Measurements from ENCODE around the gene GNPTAB. TPM values are rescaled to one million over a fixed set of nuclear protein-coding genes. Genes with fewer than 3 reads are reported as not detected.

The GNPTAB gene
- total and polyA plus RNA-seq, 2 of the 13 experiments (the other 11 are each of a cell fraction or from before 2014, with no cell fraction given) = 13.6 to 19.4 TPM

DNA sequence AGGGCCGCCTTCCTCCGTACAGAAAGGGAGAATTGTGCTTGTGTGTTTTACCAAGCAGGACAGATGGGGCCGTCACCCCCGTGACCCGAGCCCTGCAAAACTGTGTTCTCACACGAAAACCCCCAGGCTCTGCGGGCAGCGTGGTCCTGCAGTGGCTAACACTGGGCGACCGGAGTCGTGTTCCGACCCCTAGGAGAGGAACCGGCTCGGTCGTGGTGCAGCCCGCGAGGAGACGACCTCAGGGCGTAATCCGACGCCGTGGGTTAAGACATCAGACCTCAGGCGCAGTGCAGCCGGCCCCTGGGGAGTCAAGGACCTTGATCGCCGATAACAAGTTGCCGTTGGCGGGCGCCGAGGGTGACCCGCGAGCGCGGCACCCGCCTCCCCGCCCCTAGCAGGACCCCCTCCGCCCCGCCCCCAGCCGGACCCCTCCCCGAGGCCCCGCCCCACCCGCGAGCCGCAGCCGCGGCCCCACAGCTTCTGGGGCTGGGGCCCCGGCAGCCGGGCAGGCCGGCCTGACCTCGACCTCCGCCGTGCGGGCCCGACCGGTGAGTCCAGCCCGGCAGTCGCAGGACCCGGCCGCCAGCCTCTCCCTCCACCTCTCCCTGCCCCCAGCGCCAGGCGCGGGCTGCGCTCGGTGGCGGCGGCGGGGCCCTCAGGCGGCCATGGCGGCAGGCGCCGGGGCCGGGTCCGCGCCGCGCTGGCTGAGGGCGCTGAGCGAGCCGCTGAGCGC, 133.4 kb downstream of the GNPTAB start, which contains the start of gene CHPT1 (continued):
- TF ChIP-seq, protein P1, sequence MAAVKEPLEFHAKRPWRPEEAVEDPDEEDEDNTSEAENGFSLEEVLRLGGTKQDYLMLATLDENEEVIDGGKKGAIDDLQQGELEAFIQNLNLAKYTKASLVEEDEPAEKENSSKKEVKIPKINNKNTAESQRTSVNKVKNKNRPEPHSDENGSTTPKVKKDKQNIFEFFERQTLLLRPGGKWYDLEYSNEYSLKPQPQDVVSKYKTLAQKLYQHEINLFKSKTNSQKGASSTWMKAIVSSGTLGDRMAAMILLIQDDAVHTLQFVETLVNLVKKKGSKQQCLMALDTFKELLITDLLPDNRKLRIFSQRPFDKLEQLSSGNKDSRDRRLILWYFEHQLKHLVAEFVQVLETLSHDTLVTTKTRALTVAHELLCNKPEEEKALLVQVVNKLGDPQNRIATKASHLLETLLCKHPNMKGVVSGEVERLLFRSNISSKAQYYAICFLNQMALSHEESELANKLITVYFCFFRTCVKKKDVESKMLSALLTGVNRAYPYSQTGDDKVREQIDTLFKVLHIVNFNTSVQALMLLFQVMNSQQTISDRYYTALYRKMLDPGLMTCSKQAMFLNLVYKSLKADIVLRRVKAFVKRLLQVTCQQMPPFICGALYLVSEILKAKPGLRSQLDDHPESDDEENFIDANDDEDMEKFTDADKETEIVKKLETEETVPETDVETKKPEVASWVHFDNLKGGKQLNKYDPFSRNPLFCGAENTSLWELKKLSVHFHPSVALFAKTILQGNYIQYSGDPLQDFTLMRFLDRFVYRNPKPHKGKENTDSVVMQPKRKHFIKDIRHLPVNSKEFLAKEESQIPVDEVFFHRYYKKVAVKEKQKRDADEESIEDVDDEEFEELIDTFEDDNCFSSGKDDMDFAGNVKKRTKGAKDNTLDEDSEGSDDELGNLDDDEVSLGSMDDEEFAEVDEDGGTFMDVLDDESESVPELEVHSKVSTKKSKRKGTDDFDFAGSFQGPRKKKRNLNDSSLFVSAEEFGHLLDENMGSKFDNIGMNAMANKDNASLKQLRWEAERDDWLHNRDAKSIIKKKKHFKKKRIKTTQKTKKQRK (IDR thresholded peaks at IDR 0.05; ENCODE audit: low read length) = no peak
- no peak for TF ChIP-seq ZNF335 (CRISPR knock-in tag; IDR thresholded peaks at IDR 0.05)
- no peak; the same call in 1 of the 2 replicates for TF ChIP-seq SOX13 (IDR thresholded peaks at IDR 0.05)
- TF ChIP-seq SOX13 (CRISPR knock-in tag; conservative IDR thresholded peaks at IDR 0.05 in 1 of 2, IDR thresholded peaks at IDR 0.05 in 1 of 2) = peak in 1 of 2 experiments; percentile 50; a peak in 1 of 4 replicates
- TF ChIP-seq, protein P2, sequence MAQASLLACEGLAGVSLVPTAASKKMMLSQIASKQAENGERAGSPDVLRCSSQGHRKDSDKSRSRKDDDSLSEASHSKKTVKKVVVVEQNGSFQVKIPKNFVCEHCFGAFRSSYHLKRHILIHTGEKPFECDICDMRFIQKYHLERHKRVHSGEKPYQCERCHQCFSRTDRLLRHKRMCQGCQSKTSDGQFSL (CRISPR knock-in tag; IDR thresholded peaks at IDR 0.05) = peak; percentile 23; the same call in 1 of the 2 replicates
- TF ChIP-seq POGZ (CRISPR knock-in tag; IDR thresholded peaks at IDR 0.05) = peak; percentile 43; the same call in 1 of the 2 replicates
- TF ChIP-seq REL (CRISPR knock-in tag; conservative IDR thresholded peaks at IDR 0.05) = peak; percentile 61; the same call in 1 of the 2 replicates
- TF ChIP-seq SRSF9 (IDR thresholded peaks at IDR 0.05; ENCODE audit: borderline replicate concordance, insufficient read depth, low read depth, low read length, poor library complexity, severe bottlenecking) = no peak
- TF ChIP-seq ZNF317 (CRISPR knock-in tag; IDR thresholded peaks at IDR 0.05) = no peak; the same call in 1 of the 2 replicates
- TF ChIP-seq ZFP41 (CRISPR knock-in tag; IDR thresholded peaks at IDR 0.05; ENCODE audit: borderline replicate concordance) = no peak
- peak; percentile 58; the same call in 1 of the 2 replicates for TF ChIP-seq ZNF430 (CRISPR knock-in tag; IDR thresholded peaks at IDR 0.05)
- 0 out of 2 replicates have a peak, but pooled peaks have one; percentile 6 for TF ChIP-seq ZNF121 (CRISPR knock-in tag; IDR thresholded peaks at IDR 0.05)
- TF ChIP-seq MEIS2 (CRISPR knock-in tag; IDR thresholded peaks at IDR 0.05) = 0 out of 2 replicates have a peak, but pooled peaks have one; percentile 19
- TF ChIP-seq, protein P3, sequence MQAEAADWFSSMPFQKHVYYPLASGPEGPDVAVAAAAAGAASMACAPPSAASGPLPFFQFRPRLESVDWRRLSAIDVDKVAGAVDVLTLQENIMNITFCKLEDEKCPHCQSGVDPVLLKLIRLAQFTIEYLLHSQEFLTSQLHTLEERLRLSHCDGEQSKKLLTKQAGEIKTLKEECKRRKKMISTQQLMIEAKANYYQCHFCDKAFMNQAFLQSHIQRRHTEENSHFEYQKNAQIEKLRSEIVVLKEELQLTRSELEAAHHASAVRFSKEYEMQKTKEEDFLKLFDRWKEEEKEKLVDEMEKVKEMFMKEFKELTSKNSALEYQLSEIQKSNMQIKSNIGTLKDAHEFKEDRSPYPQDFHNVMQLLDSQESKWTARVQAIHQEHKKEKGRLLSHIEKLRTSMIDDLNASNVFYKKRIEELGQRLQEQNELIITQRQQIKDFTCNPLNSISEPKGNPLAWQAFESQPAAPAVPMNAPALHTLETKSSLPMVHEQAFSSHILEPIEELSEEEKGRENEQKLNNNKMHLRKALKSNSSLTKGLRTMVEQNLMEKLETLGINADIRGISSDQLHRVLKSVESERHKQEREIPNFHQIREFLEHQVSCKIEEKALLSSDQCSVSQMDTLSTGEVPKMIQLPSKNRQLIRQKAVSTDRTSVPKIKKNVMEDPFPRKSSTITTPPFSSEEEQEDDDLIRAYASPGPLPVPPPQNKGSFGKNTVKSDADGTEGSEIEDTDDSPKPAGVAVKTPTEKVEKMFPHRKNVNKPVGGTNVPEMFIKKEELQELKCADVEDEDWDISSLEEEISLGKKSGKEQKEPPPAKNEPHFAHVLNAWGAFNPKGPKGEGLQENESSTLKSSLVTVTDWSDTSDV (CRISPR knock-in tag; IDR thresholded peaks at IDR 0.05) = 0 out of 2 replicates have a peak, but pooled peaks have one; percentile 31
- peak; percentile 56; the same call in 1 of the 2 replicates for TF ChIP-seq SMAD3 (CRISPR knock-in tag; IDR thresholded peaks at IDR 0.05)
- peak in 1 of 2 experiments; percentile 38; a peak in 1 of 4 replicates for TF ChIP-seq NR2F1 (CRISPR knock-in tag; IDR thresholded peaks at IDR 0.05)
- TF ChIP-seq XBP1 (CRISPR knock-in tag; IDR thresholded peaks at IDR 0.05) = no peak
- TF ChIP-seq KDM5B (CRISPR knock-in tag; IDR thresholded peaks at IDR 0.05; ENCODE audit: borderline replicate concordance) = peak; percentile 16; the same call in 1 of the 2 replicates
- 0 out of 2 replicates have a peak, but pooled peaks have one; percentile 34 for TF ChIP-seq ZNF768 (CRISPR knock-in tag; IDR thresholded peaks at IDR 0.05)
- TF ChIP-seq, protein P4, sequence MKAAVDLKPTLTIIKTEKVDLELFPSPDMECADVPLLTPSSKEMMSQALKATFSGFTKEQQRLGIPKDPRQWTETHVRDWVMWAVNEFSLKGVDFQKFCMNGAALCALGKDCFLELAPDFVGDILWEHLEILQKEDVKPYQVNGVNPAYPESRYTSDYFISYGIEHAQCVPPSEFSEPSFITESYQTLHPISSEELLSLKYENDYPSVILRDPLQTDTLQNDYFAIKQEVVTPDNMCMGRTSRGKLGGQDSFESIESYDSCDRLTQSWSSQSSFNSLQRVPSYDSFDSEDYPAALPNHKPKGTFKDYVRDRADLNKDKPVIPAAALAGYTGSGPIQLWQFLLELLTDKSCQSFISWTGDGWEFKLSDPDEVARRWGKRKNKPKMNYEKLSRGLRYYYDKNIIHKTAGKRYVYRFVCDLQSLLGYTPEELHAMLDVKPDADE (CRISPR knock-in tag; IDR thresholded peaks at IDR 0.05) = 0 out of 2 replicates have a peak, but pooled peaks have one; percentile 9
- no peak for TF ChIP-seq SMAD1 (CRISPR knock-in tag; IDR thresholded peaks at IDR 0.05; ENCODE audit: borderline replicate concordance, low read depth)
